Measurements from ENCODE around the gene NSUN5. TPM values are rescaled to one million over a fixed set of nuclear protein-coding genes. Genes with fewer than 3 reads are reported as not detected.
"Not testable (repeated sequence)": the region's sequence is repeated elsewhere in the genome, so short reads cannot be mapped to it uniquely, and the experiment has no call there.

Gene NSUN5
- total and polyA plus RNA-seq, 2 donors (not counting 3 experiments of a cell fraction or from before 2014, with no cell fraction given): 4.1 to 6.8 TPM

GRCh38 chr7:73307436-73307835 lies 1.2 kb downstream of the NSUN5 start:
- POLR2A ChIA-PET: no interaction called here

DNA sequence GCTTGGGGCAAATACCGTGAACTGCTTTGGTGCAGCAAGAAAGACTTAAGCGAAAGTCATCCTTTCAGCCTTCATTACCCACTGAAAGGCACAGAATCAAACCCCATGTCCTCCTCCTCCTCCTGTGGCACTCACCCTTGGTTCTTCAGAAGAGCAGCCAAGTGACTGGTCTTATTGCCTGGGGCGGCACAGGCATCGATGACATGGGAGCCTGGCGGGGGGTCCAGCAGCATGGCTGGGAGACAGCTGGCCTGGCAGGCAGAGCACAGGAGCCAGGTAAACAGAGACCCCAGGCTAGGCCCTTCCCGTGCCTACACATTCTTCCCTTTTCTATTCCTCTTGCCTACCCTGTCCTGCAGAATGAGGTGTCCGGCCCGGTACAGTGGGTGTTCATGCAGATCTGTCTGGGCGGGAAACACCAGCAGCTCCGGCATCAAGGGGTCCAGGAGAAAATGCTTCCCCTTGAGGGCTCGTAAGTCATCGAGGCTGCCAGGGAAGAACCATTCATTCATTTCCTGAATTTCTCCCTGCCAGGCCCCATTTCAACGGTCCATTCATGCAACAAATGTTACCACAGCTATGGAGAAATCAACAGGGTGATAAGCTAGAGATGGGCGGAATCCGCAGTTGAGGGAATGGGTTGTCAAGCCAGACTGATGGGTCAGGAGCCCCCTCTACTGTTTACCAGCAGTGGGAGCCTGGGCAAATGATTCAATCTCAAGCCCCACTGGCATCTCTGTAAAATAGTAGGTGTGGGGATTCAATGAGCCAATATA lies 3.8 kb downstream of the NSUN5 start:
- CTCF ChIA-PET; intact Hi-C loops (cut with micrococcal nuclease); H3K79me2 ChIP-seq (ENCODE audit: control insufficient read depth, insufficient read depth, low read length); H3K4me2 ChIP-seq (ENCODE audit: insufficient read depth, low read length); H2AFZ ChIP-seq (ENCODE audit: low read depth, low read length); H3K4me3 ChIP-seq (replicated peaks in 1 of 3; ENCODE audit: insufficient read depth in 1 of 3, low read depth in 1 of 3, low read length in 3 of 3); H3K9me1 ChIP-seq (replicated peaks; ENCODE audit: control insufficient read depth, extremely low read depth, insufficient read depth, low read length); H3K4me1 ChIP-seq (ENCODE audit: control insufficient read depth, extremely low read depth, insufficient read depth, low read length); FAIRE-seq; H3K27me3 ChIP-seq (ENCODE audit: control insufficient read depth in 2 of 2, insufficient read depth in 2 of 2, low read length in 2 of 2); H4K20me1 ChIP-seq (replicated peaks; ENCODE audit: control insufficient read depth, extremely low read depth, insufficient read depth, low read length); dilution Hi-C loops (cut with MboI; ENCODE audit: extremely low pct_ligation_motif_present, low sequenced_read_pairs); POLR2A ChIA-PET; H3K9me3 ChIP-seq (replicated peaks; ENCODE audit: control insufficient read depth, insufficient read depth, low read length); DNase-seq (ENCODE audit: low read depth, low spot score); BruUV-seq (replicated peaks); H3K9ac ChIP-seq (replicated peaks; ENCODE audit: extremely low read depth, insufficient read depth, low read length); H3K36me3 ChIP-seq (ENCODE audit: control insufficient read depth in 2 of 2, extremely low read depth in 1 of 2, insufficient read depth in 2 of 2, low read length in 2 of 2); H3K27ac ChIP-seq (ENCODE audit: insufficient read depth, low read depth, low read length): not testable (repeated sequence)

More at GRCh38 chr7:73307436-73307835, 1.2 kb downstream of the NSUN5 start:
- H4K20me1 ChIP-seq (replicated peaks; ENCODE audit: control insufficient read depth, extremely low read depth, insufficient read depth, low read length): no peaks in the 10 kb centered on the region
- no peaks in the 10 kb centered on the region for H3K36me3 ChIP-seq (ENCODE audit: control insufficient read depth in 2 of 2, extremely low read depth in 1 of 2, insufficient read depth in 2 of 2, low read length in 2 of 2)
- intact Hi-C loops (cut with micrococcal nuclease) (no loop called here), dilution Hi-C loops (cut with MboI; ENCODE audit: extremely low pct_ligation_motif_present, low sequenced_read_pairs) (no loop called here)
- H3K9me1 ChIP-seq (replicated peaks; ENCODE audit: control insufficient read depth, extremely low read depth, insufficient read depth, low read length): no peaks in the 10 kb centered on the region
- no peaks in the 10 kb centered on the region for H3K27me3 ChIP-seq (ENCODE audit: control insufficient read depth in 2 of 2, insufficient read depth in 2 of 2, low read length in 2 of 2)
- no peaks in the 10 kb centered on the region for H3K79me2 ChIP-seq (ENCODE audit: control insufficient read depth, insufficient read depth, low read length)
- H3K9me3 ChIP-seq (replicated peaks; ENCODE audit: control insufficient read depth, insufficient read depth, low read length): no peaks in the 10 kb centered on the region
- H3K4me2 ChIP-seq (ENCODE audit: insufficient read depth, low read length): no peak overlapping the region
- no peak for TF ChIP-seq MYC (IDR thresholded peaks at IDR 0.05; ENCODE audit: low read depth, low read length)
- TF ChIP-seq POLR2AphosphoS5 (IDR thresholded peaks at IDR 0.05; ENCODE audit: insufficient read depth, low read depth, low read length): no peak
- TF ChIP-seq EZH2 (IDR thresholded peaks at IDR 0.05; ENCODE audit: borderline replicate concordance, low read depth, low read length, severe bottlenecking): no peak
- TF ChIP-seq FOS (IDR thresholded peaks at IDR 0.05; ENCODE audit: borderline replicate concordance, insufficient read depth, low read length): no peak
- TF ChIP-seq GATA2 (IDR thresholded peaks at IDR 0.05; ENCODE audit: insufficient read depth, insufficient read length, low read depth, low read length): no peak
- no peak for TF ChIP-seq POLR2A (IDR thresholded peaks at IDR 0.05; ENCODE audit: low read depth, low read length)
- no peak for TF ChIP-seq JUN (IDR thresholded peaks at IDR 0.05; ENCODE audit: borderline replicate concordance, insufficient read depth, insufficient read length, low read depth)
- TF ChIP-seq CTCF (IDR thresholded peaks at IDR 0.05; ENCODE audit: extremely low read depth in 1 of 2, insufficient read depth in 1 of 2, low read depth in 1 of 2, low read length in 2 of 2): no peak
- TF ChIP-seq MAX (IDR thresholded peaks at IDR 0.05; ENCODE audit: insufficient read depth, insufficient read length): no peak
- H3K27ac ChIP-seq (ENCODE audit: insufficient read depth, low read depth, low read length): no peak overlapping the region
- no peak overlapping the region for H3K9ac ChIP-seq (replicated peaks; ENCODE audit: extremely low read depth, insufficient read depth, low read length)
- no peak overlapping the region for H3K4me3 ChIP-seq (replicated peaks in 1 of 3; ENCODE audit: insufficient read depth in 1 of 3, low read depth in 1 of 3, low read length in 3 of 3)
- H2AFZ ChIP-seq (ENCODE audit: low read depth, low read length): no peak overlapping the region
- BruUV-seq (replicated peaks): no TSS peak
- FAIRE-seq (no peak), DNase-seq (ENCODE audit: low read depth, low spot score) (no peak)
- H3K4me1 ChIP-seq (ENCODE audit: control insufficient read depth, extremely low read depth, insufficient read depth, low read length): no peaks in the 10 kb centered on the region
- CTCF ChIA-PET: no interaction called here
